ENCODE results near the gene PDLIM4. TPM values are rescaled to one million over a fixed set of nuclear protein-coding genes. Genes with fewer than 3 reads are reported as not detected.

Gene PDLIM4
- polyA plus RNA-seq, 1 donor (not counting 4 experiments of a cell fraction or from before 2014, with no cell fraction given), result 38.3 TPM

- Histone ChIP-seq H3K27me3 (ENCODE audit: control insufficient read depth, extremely low read depth, insufficient read depth, low read length) (no peaks in the 10 kb centered on the region), H3K9me1 (ENCODE audit: control insufficient read depth, extremely low read depth, insufficient read depth, low read length) (no peaks in the 10 kb centered on the region), H4K20me1 (ENCODE audit: control insufficient read depth, extremely low read depth, insufficient read depth, low read length) (no peaks in the 10 kb centered on the region), H2AFZ (ENCODE audit: control insufficient read depth, low read length) (peak overlapping the region; percentile 38), H3K27ac (ENCODE audit: control insufficient read depth, insufficient read depth, low read length) (peak overlapping the region; percentile 64), H3K4me1 (ENCODE audit: control insufficient read depth, extremely low read depth, insufficient read depth, low read length) (peaks cover 35% of the 10 kb centered on the region), H3K4me3 (ENCODE audit: control insufficient read depth in 2 of 3, extremely low read depth in 1 of 3, insufficient read depth in 2 of 3, low read depth in 1 of 3, low read length in 3 of 3) (peak overlapping the region; percentile 51 to 83 (median 81)), H3K36me3 (ENCODE audit: control insufficient read depth in 2 of 2, extremely low read depth in 1 of 2, insufficient read depth in 2 of 2, low read length in 2 of 2) (no peaks in the 10 kb centered on the region), H3K79me2 (ENCODE audit: control insufficient read depth, insufficient read depth, low read length) (peaks cover 34% of the 10 kb centered on the region), H3K9ac (ENCODE audit: control insufficient read depth, extremely low read depth, insufficient read depth, low read length) (peak overlapping the region; percentile 76), H3K9me3 (ENCODE audit: control insufficient read depth, low read depth, low read length) (no peaks in the 10 kb centered on the region), H3K4me2 (ENCODE audit: control insufficient read depth, extremely low read depth, insufficient read depth, low read depth, low read length) (peak overlapping the region; percentile 98)
- TF ChIP-seq CTCF (optimal IDR thresholded peaks at IDR 0.05 in 1 of 3, IDR thresholded peaks at IDR 0.05 in 1 of 3, conservative IDR thresholded peaks at IDR 0.05 in 1 of 3; ENCODE audit: extremely low read depth in 1 of 3, insufficient read depth in 2 of 3, low read length in 3 of 3) (no peak), EZH2 (IDR thresholded peaks at IDR 0.05; ENCODE audit: low read length) (no peak)
- dilution Hi-C loops (cut with MboI; ENCODE audit: extremely low pct_ligation_motif_present, low sequenced_read_pairs), result no loop called here
- no peak for FAIRE-seq
- no peak for DNase-seq (ENCODE audit: low read depth, low spot score)
These were observed 30.8 kb upstream of the PDLIM4 start for GRCh38 chr5:132226516-132227234.

- Histone ChIP-seq H3K4me3 (ENCODE audit: control insufficient read depth in 2 of 3, extremely low read depth in 1 of 3, insufficient read depth in 2 of 3, low read depth in 1 of 3, low read length in 3 of 3) (peak overlapping the region; percentile 51 to 83 (median 81)), H3K4me1 (ENCODE audit: control insufficient read depth, extremely low read depth, insufficient read depth, low read length) (peaks cover 31% of the 10 kb centered on the region), H3K27ac (ENCODE audit: control insufficient read depth, insufficient read depth, low read length) (peak overlapping the region; percentile 64), H3K9me3 (ENCODE audit: control insufficient read depth, low read depth, low read length) (no peaks in the 10 kb centered on the region), H3K27me3 (ENCODE audit: control insufficient read depth, extremely low read depth, insufficient read depth, low read length) (no peaks in the 10 kb centered on the region), H3K4me2 (ENCODE audit: control insufficient read depth, extremely low read depth, insufficient read depth, low read depth, low read length) (peak overlapping the region; percentile 98), H3K9ac (ENCODE audit: control insufficient read depth, extremely low read depth, insufficient read depth, low read length) (peak overlapping the region; percentile 76), H2AFZ (ENCODE audit: control insufficient read depth, low read length) (peak overlapping the region; percentile 38), H3K36me3 (ENCODE audit: control insufficient read depth in 2 of 2, extremely low read depth in 1 of 2, insufficient read depth in 2 of 2, low read length in 2 of 2) (no peaks in the 10 kb centered on the region), H3K79me2 (ENCODE audit: control insufficient read depth, insufficient read depth, low read length) (peaks cover 30% of the 10 kb centered on the region), H4K20me1 (ENCODE audit: control insufficient read depth, extremely low read depth, insufficient read depth, low read length) (no peaks in the 10 kb centered on the region), H3K9me1 (ENCODE audit: control insufficient read depth, extremely low read depth, insufficient read depth, low read length) (no peaks in the 10 kb centered on the region)
- DNase-seq (ENCODE audit: low read depth, low spot score) (no peak), FAIRE-seq (no peak)
- TF ChIP-seq CTCF (optimal IDR thresholded peaks at IDR 0.05 in 1 of 3, IDR thresholded peaks at IDR 0.05 in 1 of 3, conservative IDR thresholded peaks at IDR 0.05 in 1 of 3; ENCODE audit: extremely low read depth in 1 of 3, insufficient read depth in 2 of 3, low read length in 3 of 3), result no peak
- dilution Hi-C loops (cut with MboI; ENCODE audit: extremely low pct_ligation_motif_present, low sequenced_read_pairs), result no loop called here
These were observed 30.3 kb upstream of the PDLIM4 start for GRCh38 chr5:132227235-132227484.

Data from keratinocyte (primary cell).